HCT116 (cell line): ENCODE results near the gene HTR7. TPM values are rescaled to one million over a fixed set of nuclear protein-coding genes. Genes with fewer than 3 reads are reported as not detected.

Experiments
- ATAC-seq: fragments of 200-7000 bp; cut with Tn5 transposase; 2 replicates; pipeline ENCODE4 v1.9.1; 2020; ENCODE audit warnings: mild to moderate bottlenecking, moderate library complexity
- BruUV-seq: library from RNA; stranded (reverse); fragments of 400-500 nt; replicated peaks from 2 replicates; lab custom pipeline; 2021; lab: Mats Ljungman, UMichigan
- CTCF ChIA-PET: fragments of 300-600 bp; sonication (Branson Sonifier 250); formaldehyde crosslinking; loops from one replicate; lab custom pipeline; 2021; ENCODE audit warnings: antibody characterized with exemption; lab: Charles Lee
- POLR2A ChIA-PET: fragments of 300-600, 350-600 bp; sonication (Branson Sonifier 250); formaldehyde crosslinking; loops from one replicate; lab custom pipeline; 2021; ENCODE audit warnings: antibody characterized with exemption; lab: Charles Lee
- RAD21 ChIA-PET, 2 experiments: fragments of 300-600 bp; sonication (Branson Sonifier 250); formaldehyde crosslinking; loops; one replicate each; lab custom pipeline; 2023; ENCODE audit warnings: low total read pairs in 2 of 2; ENCODE audit not compliant: uncharacterized antibody in 2 of 2, unreplicated experiment in 2 of 2, low non-redundant PET in 1 of 2; lab: Charles Lee
- DNase-seq: peaks from one replicate; pipeline ENCODE4 v3.0.0-alpha.2; 2010; ENCODE audit warnings: low read depth, low spot score
- H2AFZ ChIP-seq: fragments of 200-600 bp; shearing (Covaris generic), sonication (generic); 2 replicates; pipeline ENCODE4 v1.6.1; 2017; ENCODE audit warnings: low read depth, mixed run types, mixed read lengths, antibody characterized with exemption, low read length; ENCODE audit not compliant: poor library complexity, severe bottlenecking
- H3K27ac ChIP-seq: 2 replicates; pipeline ENCODE4 v1.5.1; 2012; ENCODE audit warnings: low read depth, low read length
- H3K27me3 ChIP-seq: fragments of 200-600 bp; sonication (generic); 2 replicates; pipeline ENCODE4 v1.6.1; 2016; ENCODE audit warnings: mixed run types, low read length, mixed read lengths; ENCODE audit not compliant: insufficient read depth
- H3K36me3 ChIP-seq, 2 experiments: fragments of 200-500 bp in 1 of 2; fragments of 200-600 bp in 1 of 2; sonication (Bioruptor generic) in 1 of 2; sonication (generic) in 1 of 2; 2 replicates each; pipeline versions ENCODE4 v1.5.1 to v1.6.1; 2014 to 2016; ENCODE audit warnings: low read length in 2 of 2, inconsistent platforms in 1 of 2, mixed read lengths in 1 of 2, mixed run types in 1 of 2; ENCODE audit not compliant: insufficient read depth in 2 of 2, control insufficient read depth in 1 of 2
- H3K4me1 ChIP-seq, 2 experiments: fragments of 200-600 bp in 1 of 2; sonication (generic) in 1 of 2; 2 replicates each; pipeline versions ENCODE4 v1.5.1 to v1.6.1; 2012 to 2017; ENCODE audit warnings: low read length in 2 of 2, inconsistent platforms in 1 of 2, mild to moderate bottlenecking in 1 of 2, mixed read lengths in 1 of 2, mixed run types in 1 of 2, moderate library complexity in 1 of 2; ENCODE audit not compliant: insufficient read depth in 2 of 2, control insufficient read depth in 1 of 2
- H3K4me2 ChIP-seq: fragments of 200-600 bp; sonication (generic); 2 replicates; pipeline ENCODE4 v1.6.1; 2017; ENCODE audit warnings: mixed run types, low read length, mixed read lengths
- H3K4me3 ChIP-seq, 2 experiments: fragments of 200-600 bp in 1 of 2; sonication (generic) in 1 of 2; replicated peaks in 1 of 2; 2 replicates each; pipeline ENCODE4 v1.5.1; 2011 to 2016; ENCODE audit warnings: low read length in 2 of 2, control low read depth in 1 of 2, low read depth in 1 of 2, mild to moderate bottlenecking in 1 of 2, mixed read lengths in 1 of 2, mixed run types in 1 of 2
- H3K79me2 ChIP-seq: fragments of 200-600 bp; sonication (generic); 2 replicates; pipeline ENCODE4 v1.6.1; 2017; ENCODE audit warnings: mild to moderate bottlenecking, mixed run types, low read length, moderate library complexity, mixed read lengths; ENCODE audit not compliant: insufficient read depth
- H3K9ac ChIP-seq: fragments of 200-600 bp; sonication (generic); 2 replicates; pipeline ENCODE4 v1.6.1; 2016; ENCODE audit warnings: low read length, mixed read lengths
- H3K9me2 ChIP-seq: fragments of 200-600 bp; sonication (generic), shearing (Covaris generic); 2 replicates; pipeline ENCODE4 v1.6.1; 2017; ENCODE audit warnings: mixed run types, mild to moderate bottlenecking, moderate library complexity; ENCODE audit not compliant: insufficient read depth
- H3K9me3 ChIP-seq, 2 experiments: fragments of 200-500 bp in 1 of 2; fragments of 200-600 bp in 1 of 2; sonication (Bioruptor generic) in 1 of 2; sonication (generic) in 1 of 2; 2 replicates each; pipeline ENCODE4 v1.6.1; 2014 to 2017; ENCODE audit warnings: low read length in 2 of 2, mixed read lengths in 2 of 2, inconsistent platforms in 1 of 2, low read depth in 1 of 2, mild to moderate bottlenecking in 1 of 2, mixed run types in 1 of 2, moderate library complexity in 1 of 2; ENCODE audit not compliant: control insufficient read depth in 1 of 2, insufficient read depth in 1 of 2
- H4K20me1 ChIP-seq: fragments of 200-600 bp; sonication (generic), shearing (Covaris generic); 2 replicates; pipeline ENCODE4 v1.6.1; 2017; ENCODE audit warnings: mixed run types, mild to moderate bottlenecking, moderate library complexity; ENCODE audit not compliant: insufficient read depth
- CBX3 ChIP-seq: IDR thresholded peaks from 2 replicates; pipeline ENCODE4 v1.6.1; 2012; ENCODE audit warnings: low read depth
- CEBPB ChIP-seq: IDR thresholded peaks from 2 replicates; pipeline ENCODE4 v1.6.1; 2012; ENCODE audit warnings: low read depth
- CTCF ChIP-seq, 3 experiments: fragments of 200-600 bp in 1 of 3; sonication (generic) in 1 of 3; IDR thresholded peaks in 2 of 3; conservative IDR thresholded peaks in 1 of 3; 2 replicates each; pipeline ENCODE4 v1.5.1; 2012 to 2017; ENCODE audit warnings: low read depth in 2 of 3, low read length in 2 of 3, antibody characterized with exemption in 1 of 3, borderline replicate concordance in 1 of 3, control low read depth in 1 of 3, mild to moderate bottlenecking in 1 of 3, mixed read lengths in 1 of 3, mixed run types in 1 of 3, moderate library complexity in 1 of 3; ENCODE audit not compliant: insufficient read depth in 1 of 3
- EGR1 ChIP-seq: IDR thresholded peaks from 2 replicates; pipeline ENCODE4 v1.6.1; 2012; ENCODE audit warnings: low read depth
- EZH2 ChIP-seq: fragments of 200-600 bp; sonication (generic); IDR thresholded peaks from 2 replicates; pipeline ENCODE4 v1.6.1; 2017; ENCODE audit warnings: antibody characterized with exemption, mixed run types
- EZH2phosphoT487 ChIP-seq: fragments of 200-600 bp; IDR thresholded peaks from 2 replicates; pipeline ENCODE4 v1.6.1; 2018; ENCODE audit warnings: antibody characterized with exemption, borderline replicate concordance
- POLR2AphosphoS5 ChIP-seq: IDR thresholded peaks from 2 replicates; pipeline ENCODE4 v1.6.1; 2011; ENCODE audit warnings: mild to moderate bottlenecking, low read depth, low read length, moderate library complexity
- RAD21 ChIP-seq: IDR thresholded peaks from 2 replicates; pipeline ENCODE4 v1.6.1; 2012; ENCODE audit warnings: low read depth, mild to moderate bottlenecking
- SP1 ChIP-seq: IDR thresholded peaks from 2 replicates; pipeline ENCODE4 v1.6.1; 2012; ENCODE audit warnings: low read depth
- SRF ChIP-seq: IDR thresholded peaks from 2 replicates; pipeline ENCODE4 v1.6.1; 2012; ENCODE audit warnings: low read depth
- YY1 ChIP-seq: IDR thresholded peaks from 2 replicates; pipeline ENCODE4 v1.6.1; 2011; ENCODE audit warnings: low read length, low read depth, moderate library complexity, mild to moderate bottlenecking; ENCODE audit not compliant: insufficient replicate concordance; ENCODE audit errors: extremely low read depth
- ZNF274 ChIP-seq: fragments of 200-500 bp; sonication (Bioruptor generic); IDR thresholded peaks from 2 replicates; pipeline ENCODE4 v1.6.1; 2014; ENCODE audit warnings: mild to moderate bottlenecking, low read depth, low read length, inconsistent platforms
- intact Hi-C: fragments of 100-400 bp; cut with micrococcal nuclease; formaldehyde crosslinking; loops from 2 replicates; pipeline ENCODE4 v1.10.0; 2022
- total RNA-seq: library from RNA; stranded (reverse); gene quantifications from one replicate; pipeline ENCODE4 v1.2.1, GENCODE V29; 2021; ENCODE audit not compliant: unreplicated experiment
- TF ChIP-seq, protein P1 (sequence below): IDR thresholded peaks from 2 replicates; pipeline ENCODE4 v1.6.1; 2011; ENCODE audit warnings: mild to moderate bottlenecking, low read length, moderate library complexity; ENCODE audit not compliant: insufficient replicate concordance; ENCODE audit errors: extremely low read depth
- TF ChIP-seq, protein P2 (sequence below): IDR thresholded peaks from 2 replicates; pipeline ENCODE4 v1.6.1; 2012

The HTR7 gene
- total RNA-seq, 1 experiment from 2014 or later: 32.2 TPM

GRCh38 chr10:90780488-90780887 is 77.4 kb downstream of the HTR7 start:
- ATAC-seq (no peak), DNase-seq (no peak)
- no peak overlapping the region for H3K4me2 ChIP-seq
- intact Hi-C loops: no loop called here
- H3K27ac ChIP-seq: no peak overlapping the region
- H3K9me3 ChIP-seq: no peaks in the 10 kb centered on the region
- no peaks in the 10 kb centered on the region for H4K20me1 ChIP-seq
- TF ChIP-seq RAD21 (no peak), SP1 (no peak), EZH2 (no peak)
- TF ChIP-seq, protein P1, sequence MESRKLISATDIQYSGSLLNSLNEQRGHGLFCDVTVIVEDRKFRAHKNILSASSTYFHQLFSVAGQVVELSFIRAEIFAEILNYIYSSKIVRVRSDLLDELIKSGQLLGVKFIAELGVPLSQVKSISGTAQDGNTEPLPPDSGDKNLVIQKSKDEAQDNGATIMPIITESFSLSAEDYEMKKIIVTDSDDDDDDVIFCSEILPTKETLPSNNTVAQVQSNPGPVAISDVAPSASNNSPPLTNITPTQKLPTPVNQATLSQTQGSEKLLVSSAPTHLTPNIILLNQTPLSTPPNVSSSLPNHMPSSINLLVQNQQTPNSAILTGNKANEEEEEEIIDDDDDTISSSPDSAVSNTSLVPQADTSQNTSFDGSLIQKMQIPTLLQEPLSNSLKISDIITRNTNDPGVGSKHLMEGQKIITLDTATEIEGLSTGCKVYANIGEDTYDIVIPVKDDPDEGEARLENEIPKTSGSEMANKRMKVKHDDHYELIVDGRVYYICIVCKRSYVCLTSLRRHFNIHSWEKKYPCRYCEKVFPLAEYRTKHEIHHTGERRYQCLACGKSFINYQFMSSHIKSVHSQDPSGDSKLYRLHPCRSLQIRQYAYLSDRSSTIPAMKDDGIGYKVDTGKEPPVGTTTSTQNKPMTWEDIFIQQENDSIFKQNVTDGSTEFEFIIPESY: no peak
- no peaks in the 10 kb centered on the region for H3K27me3 ChIP-seq
- no peak overlapping the region for H2AFZ ChIP-seq
- peaks cover 0 to 5% of the 10 kb centered on the region in 2 experiments; a peak in 1 of 4 replicates for H3K4me1 ChIP-seq
- no peak overlapping the region for H3K9ac ChIP-seq
- RAD21 ChIA-PET: no interaction called here
- H3K79me2 ChIP-seq: peaks cover 77% of the 10 kb centered on the region
- BruUV-seq: no TSS peak
- CTCF ChIA-PET: interaction anchor here (0.6 kb wide), 1 partner anchor 85 kb away, joined by 3 read pairs; no protein-coding TSS in a partner anchor
- H3K4me3 ChIP-seq: no peak overlapping the region
- POLR2A ChIA-PET: no interaction called here
- H3K9me2 ChIP-seq: no peaks in the 10 kb centered on the region
- no peaks in the 10 kb centered on the region for H3K36me3 ChIP-seq

DNA sequence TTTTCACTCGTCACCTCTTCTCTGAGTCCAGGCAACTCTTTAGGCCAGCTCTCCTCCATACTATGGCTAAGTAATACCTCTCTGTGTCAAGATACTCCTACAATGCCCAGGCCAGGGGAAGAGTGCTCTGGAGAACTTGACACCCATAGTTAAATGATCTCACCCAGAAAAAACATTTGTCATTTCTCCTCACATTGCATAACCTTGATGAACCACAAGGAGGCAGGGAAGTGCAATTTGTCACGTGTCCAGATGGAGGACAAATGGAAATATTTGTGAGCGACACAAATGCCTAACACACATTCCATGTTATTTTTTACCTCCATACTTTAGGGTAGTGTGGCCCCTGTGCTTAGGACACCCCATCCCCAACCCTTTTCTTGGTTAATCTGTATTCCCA is 78.3 kb downstream of the HTR7 start:
- Histone ChIP-seq H3K9ac (no peak overlapping the region), H4K20me1 (no peaks in the 10 kb centered on the region), H3K9me3 (no peaks in the 10 kb centered on the region), H3K27me3 (no peaks in the 10 kb centered on the region), H2AFZ (no peak overlapping the region), H3K4me1 (peaks cover 0 to 5% of the 10 kb centered on the region in 2 experiments; a peak in 1 of 4 replicates), H3K4me2 (no peak overlapping the region), H3K79me2 (peaks cover 68% of the 10 kb centered on the region), H3K4me3 (no peak overlapping the region), H3K27ac (no peak overlapping the region), H3K9me2 (no peaks in the 10 kb centered on the region), H3K36me3 (no peaks in the 10 kb centered on the region)
- BruUV-seq: no TSS peak
- RAD21 ChIA-PET: no interaction called here
- POLR2A ChIA-PET: no interaction called here
- DNase-seq (peak; percentile 8), ATAC-seq (peak; percentile 57)
- CTCF ChIA-PET: no interaction called here
- intact Hi-C loops: no loop called here
- no peak for TF ChIP-seq EGR1
- TF ChIP-seq SP1: no peak
- no peak for TF ChIP-seq CEBPB
- TF ChIP-seq YY1: no peak
- TF ChIP-seq, protein P1: no peak
- TF ChIP-seq CBX3: no peak
- TF ChIP-seq POLR2AphosphoS5: no peak
- no peak for TF ChIP-seq SRF
- TF ChIP-seq RAD21: peak; percentile 45; the same call in 1 of the 2 replicates
- no peak for TF ChIP-seq ZNF274
- TF ChIP-seq, protein P2, sequence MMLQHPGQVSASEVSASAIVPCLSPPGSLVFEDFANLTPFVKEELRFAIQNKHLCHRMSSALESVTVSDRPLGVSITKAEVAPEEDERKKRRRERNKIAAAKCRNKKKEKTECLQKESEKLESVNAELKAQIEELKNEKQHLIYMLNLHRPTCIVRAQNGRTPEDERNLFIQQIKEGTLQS: no peak
- TF ChIP-seq CTCF (IDR thresholded peaks at IDR 0.05 in 2 of 3, conservative IDR thresholded peaks at IDR 0.05 in 1 of 3; ENCODE audit: borderline replicate concordance in 1 of 3, insufficient read depth in 1 of 3, low read depth in 2 of 3, low read length in 2 of 3): peak; percentile 7 to 54 (median 50); a peak in 4 of 6 replicates
- no peak for TF ChIP-seq EZH2phosphoT487
